PFSK-1 (cell line): ENCODE data around the gene IRX5.

ENCODE experiments used
- FOXP2 ChIP-seq: optimal IDR thresholded peaks from 2 replicates; pipeline ENCODE3; 2011; ENCODE audit warnings: borderline replicate concordance, control low read depth, inconsistent platforms; ENCODE audit not compliant: insufficient read depth; ENCODE audit errors: extremely low read length, extremely low read depth
- POLR2AphosphoS5 ChIP-seq: IDR thresholded peaks from 2 replicates; pipeline ENCODE4 v1.6.1; 2012; ENCODE audit warnings: low read depth, mild to moderate bottlenecking, control low read depth, low read length, moderate library complexity
- SIN3A ChIP-seq: IDR thresholded peaks from 2 replicates; pipeline ENCODE4 v1.6.1; 2012; ENCODE audit warnings: mild to moderate bottlenecking, low read length, moderate library complexity, borderline replicate concordance; ENCODE audit not compliant: insufficient read depth
- TAF1 ChIP-seq: IDR thresholded peaks from 2 replicates; pipeline ENCODE4 v1.6.1; 2012; ENCODE audit warnings: low read length, control low read depth, borderline replicate concordance; ENCODE audit not compliant: insufficient read depth
- TF ChIP-seq, protein P1 (sequence below), 2 experiments: IDR thresholded peaks; 2 replicates each; pipeline versions ENCODE4 v1.6.1 to v1.8.0; 2011 to 2012; ENCODE audit warnings: low read depth in 2 of 2, low read length in 2 of 2, control low read depth in 1 of 2, inconsistent platforms in 1 of 2, mild to moderate bottlenecking in 1 of 2, moderate library complexity in 1 of 2; ENCODE audit not compliant: insufficient read depth in 1 of 2

The IRX5 gene

GRCh38 chr16:54977211-54977610, 46.5 kb downstream of the IRX5 start:
- TF ChIP-seq SIN3A (no peak), FOXP2 (no peak), TAF1 (no peak)

GRCh38 chr16:54980821-54981220, 50.2 kb downstream of the IRX5 start:
- TF ChIP-seq TAF1 (no peak), FOXP2 (no peak), SIN3A (no peak), POLR2AphosphoS5 (no peak)
- TF ChIP-seq, protein P1, sequence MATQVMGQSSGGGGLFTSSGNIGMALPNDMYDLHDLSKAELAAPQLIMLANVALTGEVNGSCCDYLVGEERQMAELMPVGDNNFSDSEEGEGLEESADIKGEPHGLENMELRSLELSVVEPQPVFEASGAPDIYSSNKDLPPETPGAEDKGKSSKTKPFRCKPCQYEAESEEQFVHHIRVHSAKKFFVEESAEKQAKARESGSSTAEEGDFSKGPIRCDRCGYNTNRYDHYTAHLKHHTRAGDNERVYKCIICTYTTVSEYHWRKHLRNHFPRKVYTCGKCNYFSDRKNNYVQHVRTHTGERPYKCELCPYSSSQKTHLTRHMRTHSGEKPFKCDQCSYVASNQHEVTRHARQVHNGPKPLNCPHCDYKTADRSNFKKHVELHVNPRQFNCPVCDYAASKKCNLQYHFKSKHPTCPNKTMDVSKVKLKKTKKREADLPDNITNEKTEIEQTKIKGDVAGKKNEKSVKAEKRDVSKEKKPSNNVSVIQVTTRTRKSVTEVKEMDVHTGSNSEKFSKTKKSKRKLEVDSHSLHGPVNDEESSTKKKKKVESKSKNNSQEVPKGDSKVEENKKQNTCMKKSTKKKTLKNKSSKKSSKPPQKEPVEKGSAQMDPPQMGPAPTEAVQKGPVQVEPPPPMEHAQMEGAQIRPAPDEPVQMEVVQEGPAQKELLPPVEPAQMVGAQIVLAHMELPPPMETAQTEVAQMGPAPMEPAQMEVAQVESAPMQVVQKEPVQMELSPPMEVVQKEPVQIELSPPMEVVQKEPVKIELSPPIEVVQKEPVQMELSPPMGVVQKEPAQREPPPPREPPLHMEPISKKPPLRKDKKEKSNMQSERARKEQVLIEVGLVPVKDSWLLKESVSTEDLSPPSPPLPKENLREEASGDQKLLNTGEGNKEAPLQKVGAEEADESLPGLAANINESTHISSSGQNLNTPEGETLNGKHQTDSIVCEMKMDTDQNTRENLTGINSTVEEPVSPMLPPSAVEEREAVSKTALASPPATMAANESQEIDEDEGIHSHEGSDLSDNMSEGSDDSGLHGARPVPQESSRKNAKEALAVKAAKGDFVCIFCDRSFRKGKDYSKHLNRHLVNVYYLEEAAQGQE (IDR thresholded peaks at IDR 0.05; ENCODE audit: insufficient read depth in 1 of 2, low read depth in 2 of 2, low read length in 2 of 2), result no peak
